HCT116 (cell line): Measurements from ENCODE around the gene CYB5A. TPM values are rescaled to one million over a fixed set of nuclear protein-coding genes. Genes with fewer than 3 reads are reported as not detected.
"Not testable (repeated sequence)": the region's sequence is repeated elsewhere in the genome, so short reads cannot be mapped to it uniquely, and the experiment has no call there.

Source experiments
- ATAC-seq: fragments of 200-7000 bp; cut with Tn5 transposase; 2 replicates; pipeline ENCODE4 v1.9.1; 2020; ENCODE audit warnings: mild to moderate bottlenecking, moderate library complexity
- BruUV-seq: library from RNA; stranded (reverse); fragments of 400-500 nt; replicated peaks from 2 replicates; lab custom pipeline; 2021; lab: Mats Ljungman, UMichigan
- CTCF ChIA-PET: fragments of 300-600 bp; sonication (Branson Sonifier 250); formaldehyde crosslinking; loops from one replicate; lab custom pipeline; 2021; ENCODE audit warnings: antibody characterized with exemption; lab: Charles Lee
- POLR2A ChIA-PET: fragments of 300-600, 350-600 bp; sonication (Branson Sonifier 250); formaldehyde crosslinking; loops from one replicate; lab custom pipeline; 2021; ENCODE audit warnings: antibody characterized with exemption; lab: Charles Lee
- RAD21 ChIA-PET, 2 experiments: fragments of 300-600 bp; sonication (Branson Sonifier 250); formaldehyde crosslinking; loops; one replicate each; lab custom pipeline; 2023; ENCODE audit warnings: low total read pairs in 2 of 2; ENCODE audit not compliant: uncharacterized antibody in 2 of 2, unreplicated experiment in 2 of 2, low non-redundant PET in 1 of 2; lab: Charles Lee
- DNase-seq: peaks from one replicate; pipeline ENCODE4 v3.0.0-alpha.2; 2010; ENCODE audit warnings: low read depth, low spot score
- H2AFZ ChIP-seq: fragments of 200-600 bp; shearing (Covaris generic), sonication (generic); 2 replicates; pipeline ENCODE4 v1.6.1; 2017; ENCODE audit warnings: low read depth, mixed run types, mixed read lengths, antibody characterized with exemption, low read length; ENCODE audit not compliant: poor library complexity, severe bottlenecking
- H3K27ac ChIP-seq: 2 replicates; pipeline ENCODE4 v1.5.1; 2012; ENCODE audit warnings: low read depth, low read length
- H3K27me3 ChIP-seq: fragments of 200-600 bp; sonication (generic); 2 replicates; pipeline ENCODE4 v1.6.1; 2016; ENCODE audit warnings: mixed run types, low read length, mixed read lengths; ENCODE audit not compliant: insufficient read depth
- H3K36me3 ChIP-seq, 2 experiments: fragments of 200-500 bp in 1 of 2; fragments of 200-600 bp in 1 of 2; sonication (Bioruptor generic) in 1 of 2; sonication (generic) in 1 of 2; 2 replicates each; pipeline versions ENCODE4 v1.5.1 to v1.6.1; 2014 to 2016; ENCODE audit warnings: low read length in 2 of 2, inconsistent platforms in 1 of 2, mixed read lengths in 1 of 2, mixed run types in 1 of 2; ENCODE audit not compliant: insufficient read depth in 2 of 2, control insufficient read depth in 1 of 2
- H3K4me1 ChIP-seq, 2 experiments: fragments of 200-600 bp in 1 of 2; sonication (generic) in 1 of 2; 2 replicates each; pipeline versions ENCODE4 v1.5.1 to v1.6.1; 2012 to 2017; ENCODE audit warnings: low read length in 2 of 2, inconsistent platforms in 1 of 2, mild to moderate bottlenecking in 1 of 2, mixed read lengths in 1 of 2, mixed run types in 1 of 2, moderate library complexity in 1 of 2; ENCODE audit not compliant: insufficient read depth in 2 of 2, control insufficient read depth in 1 of 2
- H3K4me2 ChIP-seq: fragments of 200-600 bp; sonication (generic); 2 replicates; pipeline ENCODE4 v1.6.1; 2017; ENCODE audit warnings: mixed run types, low read length, mixed read lengths
- H3K4me3 ChIP-seq, 2 experiments: fragments of 200-600 bp in 1 of 2; sonication (generic) in 1 of 2; replicated peaks in 1 of 2; 2 replicates each; pipeline ENCODE4 v1.5.1; 2011 to 2016; ENCODE audit warnings: low read length in 2 of 2, control low read depth in 1 of 2, low read depth in 1 of 2, mild to moderate bottlenecking in 1 of 2, mixed read lengths in 1 of 2, mixed run types in 1 of 2
- H3K79me2 ChIP-seq: fragments of 200-600 bp; sonication (generic); 2 replicates; pipeline ENCODE4 v1.6.1; 2017; ENCODE audit warnings: mild to moderate bottlenecking, mixed run types, low read length, moderate library complexity, mixed read lengths; ENCODE audit not compliant: insufficient read depth
- H3K9ac ChIP-seq: fragments of 200-600 bp; sonication (generic); 2 replicates; pipeline ENCODE4 v1.6.1; 2016; ENCODE audit warnings: low read length, mixed read lengths
- H3K9me2 ChIP-seq: fragments of 200-600 bp; sonication (generic), shearing (Covaris generic); 2 replicates; pipeline ENCODE4 v1.6.1; 2017; ENCODE audit warnings: mixed run types, mild to moderate bottlenecking, moderate library complexity; ENCODE audit not compliant: insufficient read depth
- H3K9me3 ChIP-seq, 2 experiments: fragments of 200-500 bp in 1 of 2; fragments of 200-600 bp in 1 of 2; sonication (Bioruptor generic) in 1 of 2; sonication (generic) in 1 of 2; 2 replicates each; pipeline ENCODE4 v1.6.1; 2014 to 2017; ENCODE audit warnings: low read length in 2 of 2, mixed read lengths in 2 of 2, inconsistent platforms in 1 of 2, low read depth in 1 of 2, mild to moderate bottlenecking in 1 of 2, mixed run types in 1 of 2, moderate library complexity in 1 of 2; ENCODE audit not compliant: control insufficient read depth in 1 of 2, insufficient read depth in 1 of 2
- H4K20me1 ChIP-seq: fragments of 200-600 bp; sonication (generic), shearing (Covaris generic); 2 replicates; pipeline ENCODE4 v1.6.1; 2017; ENCODE audit warnings: mixed run types, mild to moderate bottlenecking, moderate library complexity; ENCODE audit not compliant: insufficient read depth
- CBX3 ChIP-seq: IDR thresholded peaks from 2 replicates; pipeline ENCODE4 v1.6.1; 2012; ENCODE audit warnings: low read depth
- ELF1 ChIP-seq: IDR thresholded peaks from 2 replicates; pipeline ENCODE4 v1.6.1; 2012; ENCODE audit warnings: low read depth, borderline replicate concordance
- POLR2AphosphoS5 ChIP-seq: IDR thresholded peaks from 2 replicates; pipeline ENCODE4 v1.6.1; 2011; ENCODE audit warnings: mild to moderate bottlenecking, low read depth, low read length, moderate library complexity
- RAD21 ChIP-seq: IDR thresholded peaks from 2 replicates; pipeline ENCODE4 v1.6.1; 2012; ENCODE audit warnings: low read depth, mild to moderate bottlenecking
- REST ChIP-seq: IDR thresholded peaks from 2 replicates; pipeline ENCODE4 v1.6.1; 2012; ENCODE audit warnings: low read depth
- SIN3A ChIP-seq: IDR thresholded peaks from 2 replicates; pipeline ENCODE4 v1.6.1; 2012; ENCODE audit warnings: low read depth
- ZNF274 ChIP-seq: fragments of 200-500 bp; sonication (Bioruptor generic); IDR thresholded peaks from 2 replicates; pipeline ENCODE4 v1.6.1; 2014; ENCODE audit warnings: mild to moderate bottlenecking, low read depth, low read length, inconsistent platforms
- intact Hi-C: fragments of 100-400 bp; cut with micrococcal nuclease; formaldehyde crosslinking; loops from 2 replicates; pipeline ENCODE4 v1.10.0; 2022
- total RNA-seq: library from RNA; stranded (reverse); gene quantifications from one replicate; pipeline ENCODE4 v1.2.1, GENCODE V29; 2021; ENCODE audit not compliant: unreplicated experiment

Gene CYB5A
- total RNA-seq, 1 experiment from 2014 or later = 37.7 TPM

- Histone ChIP-seq H3K4me2 (no peak overlapping the region), H3K27ac (no peak overlapping the region), H3K9me2 (no peaks in the 10 kb centered on the region), H3K79me2 (no peaks in the 10 kb centered on the region), H3K9me3 (0 out of 4 replicates have a peak, but pooled peaks cover 0 to 3% of the 10 kb centered on the region in 2 experiments), H2AFZ (no peak overlapping the region), H3K4me3 (no peak overlapping the region), H3K4me1 (peaks cover 7 to 19% of the 10 kb centered on the region in 2 experiments; a peak in 3 of 4 replicates), H3K27me3 (no peaks in the 10 kb centered on the region), H3K9ac (no peak overlapping the region), H4K20me1 (no peaks in the 10 kb centered on the region), H3K36me3 (no peaks in the 10 kb centered on the region)
- ChIA-PET POLR2A (no interaction called here), RAD21 (no interaction called here), CTCF (no interaction called here)
- intact Hi-C loops = loop anchor here (5.0 kb wide), 1 partner anchor 198 kb away; no protein-coding TSS in a partner anchor
- BruUV-seq = no TSS peak
- TF ChIP-seq ELF1 (no peak), RAD21 (no peak), CBX3 (no peak), POLR2AphosphoS5 (no peak), REST (no peak), SIN3A (no peak), ZNF274 (no peak)
- ATAC-seq (no peak), DNase-seq (no peak)
Measured at GRCh38 chr18:74294526-74294925, 2.8 kb upstream of the CYB5A start.

GRCh38 chr18:74292982-74293381 is 1.2 kb upstream of the CYB5A start:
- H3K4me1 ChIP-seq = peaks cover 7 to 19% of the 10 kb centered on the region in 2 experiments; a peak in 3 of 4 replicates
- H3K79me2 ChIP-seq, POLR2A ChIA-PET, H2AFZ ChIP-seq, CTCF ChIA-PET, H3K27ac ChIP-seq, DNase-seq, RAD21 ChIA-PET, BruUV-seq, H3K4me2 ChIP-seq, ATAC-seq, H3K9me2 ChIP-seq, H3K9ac ChIP-seq, H3K27me3 ChIP-seq, H4K20me1 ChIP-seq, H3K4me3 ChIP-seq, H3K9me3 ChIP-seq, H3K36me3 ChIP-seq: not testable (repeated sequence)
- intact Hi-C loops = loop anchor here (5.0 kb wide), 1 partner anchor 199 kb away; no protein-coding TSS in a partner anchor
